GM12873 (cell line): ENCODE data around the gene CD84.

ENCODE experiments used
- TF ChIP-seq, protein P1 (sequence below): IDR thresholded peaks from 2 replicates; pipeline ENCODE4 v1.5.1; 2012; ENCODE audit warnings: low read depth, mild to moderate bottlenecking, moderate library complexity, low read length, control low read depth; ENCODE audit not compliant: insufficient read depth; ENCODE audit errors: missing control alignments

Gene CD84, protein sequence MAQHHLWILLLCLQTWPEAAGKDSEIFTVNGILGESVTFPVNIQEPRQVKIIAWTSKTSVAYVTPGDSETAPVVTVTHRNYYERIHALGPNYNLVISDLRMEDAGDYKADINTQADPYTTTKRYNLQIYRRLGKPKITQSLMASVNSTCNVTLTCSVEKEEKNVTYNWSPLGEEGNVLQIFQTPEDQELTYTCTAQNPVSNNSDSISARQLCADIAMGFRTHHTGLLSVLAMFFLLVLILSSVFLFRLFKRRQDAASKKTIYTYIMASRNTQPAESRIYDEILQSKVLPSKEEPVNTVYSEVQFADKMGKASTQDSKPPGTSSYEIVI

DNA sequence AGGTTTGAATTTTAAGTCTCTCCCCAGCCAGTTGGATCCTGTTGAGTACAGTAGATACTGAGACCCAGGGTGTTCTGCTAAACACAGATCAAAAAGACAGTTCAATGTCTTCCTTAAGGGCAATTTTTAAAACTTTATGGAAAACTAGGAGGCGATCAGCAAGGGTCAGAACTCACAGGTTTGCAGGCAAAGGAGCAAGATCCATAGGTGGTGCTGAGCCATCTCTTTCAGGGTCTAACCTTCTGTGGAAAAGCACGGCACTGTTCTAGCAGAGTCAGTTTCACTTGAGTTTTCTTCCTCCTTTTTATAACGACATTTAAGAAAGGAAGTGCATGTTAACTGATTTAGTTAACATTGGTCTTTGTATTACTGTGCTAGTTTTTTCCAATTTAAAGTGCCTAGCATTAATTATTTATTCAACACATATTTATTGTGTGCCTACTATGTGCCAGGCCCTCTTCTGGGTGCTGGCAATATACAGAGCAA, at the start of gene CD84:
Gene CD84 (minus strand): TSS at position 281 of the 486 bp plus-strand sequence. CDS start 59 bp downstream, at position 222.
- TF ChIP-seq, protein P1, sequence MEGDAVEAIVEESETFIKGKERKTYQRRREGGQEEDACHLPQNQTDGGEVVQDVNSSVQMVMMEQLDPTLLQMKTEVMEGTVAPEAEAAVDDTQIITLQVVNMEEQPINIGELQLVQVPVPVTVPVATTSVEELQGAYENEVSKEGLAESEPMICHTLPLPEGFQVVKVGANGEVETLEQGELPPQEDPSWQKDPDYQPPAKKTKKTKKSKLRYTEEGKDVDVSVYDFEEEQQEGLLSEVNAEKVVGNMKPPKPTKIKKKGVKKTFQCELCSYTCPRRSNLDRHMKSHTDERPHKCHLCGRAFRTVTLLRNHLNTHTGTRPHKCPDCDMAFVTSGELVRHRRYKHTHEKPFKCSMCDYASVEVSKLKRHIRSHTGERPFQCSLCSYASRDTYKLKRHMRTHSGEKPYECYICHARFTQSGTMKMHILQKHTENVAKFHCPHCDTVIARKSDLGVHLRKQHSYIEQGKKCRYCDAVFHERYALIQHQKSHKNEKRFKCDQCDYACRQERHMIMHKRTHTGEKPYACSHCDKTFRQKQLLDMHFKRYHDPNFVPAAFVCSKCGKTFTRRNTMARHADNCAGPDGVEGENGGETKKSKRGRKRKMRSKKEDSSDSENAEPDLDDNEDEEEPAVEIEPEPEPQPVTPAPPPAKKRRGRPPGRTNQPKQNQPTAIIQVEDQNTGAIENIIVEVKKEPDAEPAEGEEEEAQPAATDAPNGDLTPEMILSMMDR = no peak

DNA sequence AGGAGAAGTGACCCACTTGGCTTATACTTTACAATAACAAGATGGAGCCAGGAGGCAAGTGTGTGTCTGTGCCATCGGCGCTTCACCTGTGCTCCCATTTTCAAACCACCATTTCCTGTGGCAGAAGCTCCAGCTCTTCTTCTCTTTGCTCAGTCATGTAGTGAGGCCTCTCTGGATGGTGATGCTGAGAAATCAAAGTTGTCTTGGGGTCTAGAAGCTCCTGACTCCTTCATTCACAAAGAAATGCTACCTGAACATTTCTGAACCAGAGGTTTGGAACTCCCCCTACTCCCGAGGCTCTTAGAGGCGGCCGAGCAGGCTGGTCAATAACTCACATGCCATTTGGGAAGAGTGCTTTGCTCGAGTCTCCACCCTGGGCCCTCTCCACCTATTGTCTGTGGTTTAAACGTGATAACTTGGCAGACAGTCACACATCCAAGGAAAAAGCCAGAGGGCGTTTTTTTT, 49.5 kb upstream of the CD84 start:
- TF ChIP-seq, protein P1 = no peak

DNA sequence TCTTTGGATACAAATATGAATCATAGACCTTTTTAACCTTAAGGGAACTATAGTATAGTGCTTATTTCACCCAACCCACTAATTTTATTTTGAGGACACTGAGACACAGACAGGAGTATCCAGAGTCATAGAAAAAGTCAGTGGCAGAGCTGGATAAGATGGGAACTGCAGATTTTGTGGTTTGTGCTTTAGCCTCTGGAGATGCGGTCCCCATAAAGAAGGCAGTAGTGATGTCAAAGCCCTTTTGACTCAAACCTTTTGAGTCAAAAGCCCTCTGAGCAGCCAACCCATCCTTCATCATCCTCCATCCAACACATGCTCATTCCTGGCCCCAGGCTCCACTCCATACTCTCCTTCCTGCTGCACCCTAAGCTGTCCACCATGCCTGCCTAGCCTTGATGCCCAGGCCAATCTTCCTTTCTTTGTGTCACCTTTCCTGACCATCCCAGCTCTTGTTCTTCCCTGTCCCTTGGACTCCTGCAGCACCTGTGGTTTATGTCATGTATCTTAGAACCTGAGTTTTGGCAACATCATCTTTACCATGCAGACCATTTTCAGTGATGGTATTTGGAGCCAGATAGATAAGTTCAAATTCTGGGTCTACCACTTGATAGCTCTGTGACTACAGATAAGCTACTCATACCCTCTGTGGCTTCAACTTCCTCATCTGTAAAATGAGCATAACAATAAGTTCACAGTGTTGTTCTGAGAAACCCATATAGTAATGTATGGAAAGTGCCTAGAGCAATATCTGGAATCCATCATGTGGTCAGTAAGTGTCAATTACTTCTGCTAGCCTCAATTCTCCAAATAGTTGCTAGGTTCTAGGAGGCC, 47.4 kb upstream of the CD84 start:
- TF ChIP-seq, protein P1 = no peak

DNA sequence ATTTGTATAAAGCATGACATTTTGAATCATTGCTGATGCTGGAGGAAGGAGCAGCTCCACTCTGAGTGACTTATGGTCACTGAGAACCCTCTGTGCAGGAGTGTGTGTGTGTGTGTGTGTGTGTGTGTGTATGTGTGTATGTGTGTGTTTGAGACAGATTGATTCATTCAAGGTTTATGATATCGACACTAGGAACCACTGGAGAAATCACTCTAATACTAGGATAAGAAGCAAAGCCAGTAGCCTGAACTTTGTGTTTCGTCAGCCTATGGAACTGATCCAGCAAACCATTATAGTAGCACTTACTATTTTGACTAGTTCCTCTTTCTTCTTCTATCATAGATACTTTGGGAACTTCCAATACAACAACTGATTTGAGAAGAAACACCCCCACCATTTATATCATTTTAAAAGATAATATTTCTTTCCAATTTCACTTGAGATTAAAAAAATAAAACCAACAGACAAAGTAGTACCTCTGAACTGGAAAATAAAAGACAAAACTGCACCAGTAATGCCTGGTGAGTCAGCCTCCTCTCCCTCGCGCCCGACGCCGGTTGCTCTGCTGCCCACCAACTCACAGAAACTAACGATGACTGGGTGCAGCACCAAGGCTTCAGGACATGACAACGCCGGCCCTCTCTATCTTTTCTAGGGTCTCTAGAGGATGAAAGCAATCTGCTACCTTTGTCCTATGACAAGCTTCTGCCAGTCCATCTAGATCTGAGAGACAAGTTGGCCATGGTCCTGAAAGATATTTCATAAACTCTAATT, 46.6 kb upstream of the CD84 start:
- TF ChIP-seq, protein P1 = no peak

DNA sequence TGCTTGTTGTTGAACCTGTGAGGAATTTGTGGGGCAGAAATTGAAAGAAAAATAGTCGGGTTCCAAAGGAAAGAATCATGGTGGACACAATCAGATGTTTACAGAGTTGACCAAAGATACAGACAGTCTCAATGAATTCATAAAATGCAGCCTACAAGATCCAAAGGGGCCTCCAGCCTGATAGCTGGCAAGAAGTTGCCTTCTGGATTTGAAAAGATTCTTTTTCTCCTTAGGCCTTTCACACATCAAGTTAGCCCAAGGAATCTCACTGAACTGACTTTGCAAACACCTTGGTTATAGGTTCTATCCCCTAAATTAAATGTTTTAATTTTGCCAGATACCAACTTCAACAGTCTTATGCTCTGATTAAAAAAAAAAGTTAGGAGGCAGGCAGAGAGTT, 46.0 kb upstream of the CD84 start:
- TF ChIP-seq, protein P1 = no peak

DNA sequence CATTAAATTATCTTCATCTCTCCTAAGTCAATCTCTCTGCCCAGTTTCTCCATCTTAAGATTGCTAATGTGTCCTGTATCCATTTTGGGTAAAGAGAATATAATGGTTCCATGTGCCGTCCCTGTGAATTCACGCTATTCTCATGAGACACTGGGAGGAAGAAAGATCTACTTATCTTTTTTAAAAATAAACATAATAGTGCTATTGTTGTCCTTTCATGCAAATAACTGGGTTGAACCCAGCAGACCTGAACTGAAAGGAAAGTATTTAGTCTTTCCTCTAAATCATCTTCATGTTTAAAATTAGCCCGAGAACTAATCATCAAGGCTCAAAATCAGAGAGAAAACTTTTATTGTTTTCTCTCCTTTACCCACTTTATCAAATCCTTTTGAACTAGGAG, 45.2 kb upstream of the CD84 start:
- TF ChIP-seq, protein P1 = no peak
